HK-2 (cell line): ENCODE results near the gene FAM187B.
"Not testable (repeated sequence)": the region's sequence is repeated elsewhere in the genome, so short reads cannot be mapped to it uniquely, and the experiment has no call there.

Experiments
- DNase-seq: peaks from one replicate; pipeline ENCODE4 v3.0.0-alpha.2; 2018; ENCODE audit not compliant: unreplicated experiment

FAM187B gene

DNA sequence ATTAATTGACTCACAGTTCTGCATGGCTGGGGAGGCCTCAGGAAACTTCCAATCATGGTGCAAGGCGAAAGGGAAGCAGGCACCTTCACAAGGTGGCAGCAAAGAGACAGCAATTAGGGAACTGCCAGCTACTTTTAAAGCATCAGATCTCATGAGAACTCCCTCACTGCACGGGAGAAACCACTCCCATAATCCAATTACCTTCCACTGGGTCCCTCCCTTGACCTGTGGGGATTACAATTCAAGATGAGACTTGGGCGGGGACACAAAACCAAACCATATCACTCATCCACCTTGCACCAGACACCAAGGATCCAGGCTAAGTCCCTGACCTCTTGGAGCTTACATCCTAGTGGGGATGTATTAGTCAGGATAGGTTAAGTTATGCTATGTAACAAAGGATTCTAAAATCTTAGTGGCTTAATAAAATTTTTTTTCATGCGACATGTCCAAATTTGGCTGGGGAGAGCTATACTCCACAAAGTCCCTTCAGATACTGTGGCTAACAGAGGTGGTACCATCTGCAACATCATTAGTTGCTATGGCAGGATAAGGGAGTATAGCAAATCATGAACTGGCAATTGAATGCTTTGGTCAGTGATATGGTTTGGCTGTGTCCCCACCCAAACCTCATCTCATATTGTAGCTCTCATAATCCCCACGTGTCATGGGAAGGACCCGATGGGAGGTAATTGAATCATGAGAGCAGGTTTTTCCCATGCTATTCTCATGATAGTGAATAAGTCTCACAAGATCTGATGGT, 8.3 kb upstream of the FAM187B start:
- no peak for DNase-seq

DNA sequence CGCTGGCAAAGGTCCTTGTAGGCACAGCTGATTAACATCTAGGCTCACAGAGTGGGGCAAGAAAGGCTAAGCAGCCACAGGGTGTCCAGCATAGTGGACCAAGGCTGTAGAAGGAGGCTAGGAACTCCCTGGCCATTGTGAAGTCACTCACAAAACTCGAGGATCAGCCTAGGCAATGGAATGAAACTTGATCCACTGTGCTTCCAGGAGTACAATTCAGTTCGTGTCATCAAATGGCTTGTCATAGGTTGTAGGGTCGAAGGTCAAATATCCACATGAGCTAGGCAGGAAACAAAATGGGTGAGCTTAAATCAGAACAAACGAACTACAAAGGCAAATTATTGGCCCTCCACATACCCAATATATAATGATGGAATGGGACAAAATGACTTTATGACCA, 4.4 kb upstream of the FAM187B start:
- DNase-seq = no peak

DNA sequence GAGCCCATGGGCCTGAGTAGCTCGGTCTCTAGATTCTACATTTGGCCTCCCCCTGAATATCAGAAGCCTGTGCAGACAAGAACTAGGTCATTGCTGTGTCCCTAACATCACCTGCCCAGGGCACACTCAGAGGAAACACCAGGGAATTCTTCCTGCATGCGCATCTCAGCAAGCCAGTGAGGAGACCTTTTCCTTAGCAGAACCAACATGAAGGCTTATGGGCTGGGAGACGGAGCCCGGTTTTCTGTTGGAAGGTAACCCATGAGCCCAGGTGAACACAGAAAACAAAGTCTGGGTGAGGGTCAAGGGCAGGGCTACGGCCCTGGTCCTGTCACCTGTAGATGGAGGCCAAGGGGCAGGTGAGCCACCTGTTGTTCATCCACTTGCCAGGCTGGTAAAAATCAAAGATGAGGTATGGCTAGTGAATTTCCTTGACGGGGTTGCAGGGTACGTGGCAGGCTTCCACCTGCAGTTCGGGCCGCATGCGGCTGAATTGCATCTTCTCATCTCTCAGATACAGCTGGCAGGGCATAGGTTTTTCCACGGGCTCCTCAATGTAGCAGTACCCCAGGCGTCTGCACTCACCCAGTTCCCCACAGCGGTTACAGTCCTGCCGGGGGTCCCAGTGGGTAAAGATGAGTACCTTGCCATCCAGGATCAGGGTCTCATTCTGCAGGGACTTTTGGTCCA, 3.6 kb upstream of the FAM187B start:
- no peak for DNase-seq

DNA sequence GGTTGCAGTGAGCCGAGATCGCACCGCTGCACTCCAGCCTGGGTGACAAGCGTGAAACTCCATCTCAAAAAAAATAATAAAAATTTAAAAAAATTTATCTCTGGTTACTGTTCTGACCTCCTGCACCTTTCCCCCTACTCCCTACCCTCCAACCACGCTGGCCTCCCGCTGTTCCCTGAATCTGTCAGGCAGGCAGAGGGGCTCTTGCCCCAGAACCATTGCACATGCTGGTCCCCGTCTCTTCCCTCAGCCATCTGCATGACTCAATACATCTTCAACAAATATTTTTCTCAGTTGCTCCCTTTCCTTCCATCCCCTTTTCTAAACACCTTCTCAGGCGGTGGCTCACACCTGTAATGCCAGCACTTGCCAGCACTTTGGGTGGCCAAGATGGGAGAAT, 1.1 kb upstream of the FAM187B start:
- no peak for DNase-seq

DNA sequence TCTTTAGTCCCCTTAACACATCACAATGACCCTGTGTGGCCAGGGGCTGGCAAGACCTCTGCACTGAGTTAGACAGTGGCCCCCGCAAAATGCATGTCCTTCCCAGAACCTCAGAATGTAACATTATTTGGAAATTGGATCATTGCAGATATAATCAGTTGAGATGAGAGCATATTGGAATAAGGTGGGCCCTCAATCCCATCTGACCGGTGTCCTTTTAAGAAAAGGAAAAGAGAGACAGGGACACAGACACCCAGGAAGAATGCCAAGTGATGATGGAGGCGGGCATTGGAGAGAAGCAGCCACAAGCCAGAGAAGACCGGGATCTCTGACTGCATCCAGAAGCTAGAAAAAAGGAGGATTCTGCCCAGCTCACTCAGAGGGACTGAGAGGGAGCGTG, 1.8 kb downstream of the FAM187B start:
- no peak for DNase-seq

- no peak for DNase-seq
Observed at GRCh38 chr19:35225951-35226350, 2.6 kb downstream of the FAM187B start.

DNA sequence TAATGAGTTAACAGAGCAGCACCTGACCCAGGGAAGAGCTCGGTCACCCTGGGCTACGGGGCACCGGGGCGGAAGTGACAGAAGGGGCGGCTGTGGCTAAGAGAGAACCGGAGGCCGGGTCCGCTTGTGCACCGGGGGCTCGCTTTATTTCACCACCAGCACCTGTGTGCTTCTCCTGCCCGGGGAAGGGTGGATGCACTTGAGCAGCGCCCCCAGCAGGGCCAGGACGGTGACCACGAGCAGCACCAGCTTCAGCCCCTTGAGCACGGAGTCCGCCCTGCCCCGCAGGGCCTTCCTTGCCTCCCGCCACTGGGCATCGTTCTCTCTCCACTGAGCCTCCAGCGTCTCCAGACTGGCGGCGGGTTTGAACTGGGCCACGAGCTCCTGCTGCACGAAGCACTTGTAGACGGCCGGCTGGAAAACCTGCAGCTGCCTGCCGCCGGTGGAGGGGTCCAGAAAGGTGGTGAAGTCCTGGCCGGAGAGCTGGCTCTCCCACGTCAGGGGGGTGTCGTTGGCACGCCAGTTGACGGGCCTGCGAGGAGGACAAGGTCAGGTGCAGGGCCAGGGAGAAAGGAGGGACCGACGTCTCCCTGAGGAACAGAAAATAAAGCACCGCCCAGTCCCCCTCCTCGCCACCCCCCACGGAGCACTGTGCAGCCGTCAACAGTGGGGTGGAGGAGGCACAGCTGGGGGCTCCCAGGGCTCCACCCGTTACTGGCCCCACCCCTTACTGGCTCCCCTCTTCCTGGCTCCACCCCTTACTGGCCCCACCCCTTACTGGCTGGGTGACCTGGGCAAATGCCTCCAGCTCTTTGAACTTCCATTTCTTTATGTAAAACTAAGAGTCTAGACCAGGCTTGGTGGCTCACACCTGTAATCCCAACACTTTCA, 3.6 kb downstream of the FAM187B start:
- no peak for DNase-seq

- DNase-seq = no peak
Observed at GRCh38 chr19:35223862-35224505, 4.6 kb downstream of the FAM187B start.

DNA sequence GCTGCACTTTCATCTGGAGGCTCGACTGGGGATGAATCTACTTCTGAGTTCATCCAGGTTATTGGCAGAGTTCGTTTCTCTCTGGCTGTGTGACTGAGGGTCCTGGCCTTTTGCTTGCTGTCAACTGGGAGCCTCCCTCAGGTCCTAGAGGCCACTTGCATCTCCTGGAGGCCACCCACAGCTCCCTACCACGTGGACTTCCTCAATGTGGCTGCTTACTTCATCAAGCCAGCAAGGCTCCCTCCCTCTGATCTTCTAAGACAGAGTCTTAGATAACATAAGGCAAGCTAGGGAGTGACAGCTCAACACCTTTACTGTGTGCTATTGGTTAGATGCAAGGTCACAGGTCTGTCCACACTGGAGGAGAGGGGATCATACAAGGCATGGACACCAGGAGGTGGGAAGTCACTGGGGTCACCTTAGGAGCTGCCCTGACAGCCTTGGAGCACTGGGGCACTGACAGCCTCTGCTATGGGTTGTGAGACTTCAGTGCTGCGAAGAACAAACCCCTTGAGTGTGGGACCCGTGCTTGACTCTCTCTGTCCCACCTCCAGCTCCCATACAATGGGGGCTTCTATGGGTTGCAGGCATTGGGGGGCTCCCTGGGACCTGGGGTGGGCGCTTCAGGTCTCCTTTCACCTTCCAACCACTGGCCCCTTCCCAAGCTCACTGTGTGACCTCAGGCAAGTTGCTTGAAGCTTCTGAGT, 5.3 kb downstream of the FAM187B start:
- no peak for DNase-seq

DNA sequence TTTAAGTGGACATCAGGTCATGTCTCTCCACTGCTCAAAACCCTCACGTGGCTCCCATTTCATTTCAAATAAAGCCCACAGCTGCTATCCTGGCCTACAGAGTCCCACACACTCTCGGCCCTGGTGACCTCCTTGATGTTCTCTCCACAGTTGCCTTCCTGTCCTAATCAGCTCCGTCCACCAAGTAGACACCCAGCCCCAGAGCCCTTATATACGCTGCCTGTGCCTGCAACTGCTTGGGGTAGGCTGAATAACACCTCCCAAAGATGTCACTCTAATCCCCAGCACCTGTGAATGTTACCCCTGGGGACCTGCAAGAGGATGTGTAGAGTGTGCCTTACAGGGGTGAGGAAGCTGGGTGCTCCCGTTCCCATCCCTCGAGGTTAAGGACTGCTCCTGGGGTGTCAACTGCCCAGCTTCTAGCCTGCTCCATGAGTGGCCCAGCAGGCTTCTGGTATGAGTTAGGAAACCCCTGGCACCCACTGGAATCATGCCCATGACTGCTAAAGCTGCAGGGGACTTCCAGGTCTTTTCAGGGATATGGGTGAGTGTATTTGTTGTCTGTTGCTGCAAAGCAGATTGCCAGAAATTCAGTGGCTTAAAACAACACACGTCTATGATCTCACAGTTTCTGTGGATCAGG, 6.0 kb downstream of the FAM187B start:
- no peak for DNase-seq

GRCh38 chr19:35220973-35221590, 7.5 kb downstream of the FAM187B start:
- DNase-seq = not testable (repeated sequence)

GRCh38 chr19:35220315-35220921, 8.1 kb downstream of the FAM187B start:
- DNase-seq = no peak

GRCh38 chr19:35219008-35219407, 9.5 kb downstream of the FAM187B start:
- no peak for DNase-seq

GRCh38 chr19:35217649-35217990, 10.9 kb downstream of the FAM187B start:
- DNase-seq = no peak

GRCh38 chr19:35216833-35217648, 11.5 kb downstream of the FAM187B start:
- no peak for DNase-seq

- no peak for DNase-seq
Observed at GRCh38 chr19:35216016-35216832, 12.3 kb downstream of the FAM187B start.

GRCh38 chr19:35214766-35215422, 13.6 kb downstream of the FAM187B start:
- DNase-seq = no peak
